Effector memory CD8-positive, alpha-beta T cell (primary cell): Measurements from ENCODE around the gene SPAG4.

Source experiments
- ATAC-seq: fragments of 150-1000 bp; cut with Tn5 transposase; replicated peaks from 2 replicates; pipeline ENCODE4 v1.10.0; 2021; ENCODE audit warnings: mild to moderate bottlenecking, moderate library complexity
- DNase-seq, 3 experiments: peaks; one replicate each; pipeline ENCODE4 v3.0.0; 2021
- H3K27ac Mint-ChIP-seq, 2 donors: one replicate each; pipeline ENCODE4 v1.8.0; 2022; ENCODE audit warnings: mild to moderate bottlenecking in 2 of 2, mixed read lengths in 2 of 2, moderate library complexity in 2 of 2
- H3K27me3 Mint-ChIP-seq, 2 donors: one replicate each; pipeline ENCODE4 v1.8.0; 2022; ENCODE audit warnings: mixed read lengths in 2 of 2
- H3K36me3 Mint-ChIP-seq: one replicate; pipeline ENCODE4 v1.8.0; 2022; ENCODE audit warnings: mild to moderate bottlenecking, moderate library complexity, mixed read lengths; ENCODE audit not compliant: insufficient read depth
- H3K4me1 Mint-ChIP-seq, 2 donors: one replicate each; pipeline ENCODE4 v1.8.0; 2022; ENCODE audit warnings: low read depth in 2 of 2, mixed read lengths in 2 of 2
- H3K4me3 Mint-ChIP-seq, 2 donors: one replicate each; pipeline ENCODE4 v1.8.0; 2022; ENCODE audit warnings: mild to moderate bottlenecking in 2 of 2, mixed read lengths in 2 of 2, moderate library complexity in 2 of 2
- H3K9me3 Mint-ChIP-seq, 2 donors: one replicate each; pipeline ENCODE4 v1.8.0; 2022; ENCODE audit warnings: mixed read lengths in 2 of 2

SPAG4 gene

DNA sequence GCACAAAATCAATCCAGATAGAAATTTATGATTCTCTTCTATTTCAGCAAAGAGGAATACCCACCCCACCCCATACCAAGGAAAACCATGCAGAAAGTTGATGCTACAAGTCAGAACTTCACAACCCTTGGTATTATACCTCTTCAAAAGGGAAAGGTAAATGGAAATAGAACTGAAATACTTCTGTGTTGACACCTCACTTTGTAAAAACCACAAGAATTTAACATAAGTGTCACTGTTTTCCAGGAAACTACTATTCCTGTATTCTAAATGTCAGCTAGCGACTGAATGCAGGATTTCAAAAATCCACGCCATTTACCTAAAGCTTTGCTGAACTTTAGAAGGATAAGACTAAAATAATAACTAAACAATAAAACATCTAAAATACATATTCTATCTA, 45.4 kb downstream of the SPAG4 start:
- Mint-ChIP-seq H3K9me3 (no peaks in the 10 kb centered on the region), H3K4me3 (peak overlapping the region; percentile 97 to 98), H3K36me3 (peaks cover 48% of the 10 kb centered on the region), H3K4me1 (peaks cover 56 to 76% of the 10 kb centered on the region in 2 donors), H3K27me3 (no peaks in the 10 kb centered on the region), H3K27ac (peak overlapping the region; percentile 98 to 99)
- ATAC-seq (no peak), DNase-seq (no peak)

DNA sequence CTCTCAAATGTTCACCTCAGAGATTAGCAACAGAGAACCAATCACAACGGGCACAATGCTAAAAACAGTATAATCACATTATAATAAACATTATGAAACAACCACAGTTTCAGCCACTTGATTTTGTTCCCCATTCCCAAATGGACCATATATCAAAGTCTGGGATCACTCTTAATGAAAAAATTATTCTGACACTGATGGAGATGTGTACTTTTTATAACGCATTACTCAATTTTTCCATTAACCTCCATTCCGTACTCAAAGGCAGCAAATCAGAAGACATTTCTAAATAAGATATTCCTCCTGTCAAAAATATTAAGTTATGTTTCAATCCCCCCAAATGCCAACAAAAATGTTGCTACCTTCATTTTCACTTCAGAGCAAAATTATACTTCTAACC, 46.3 kb downstream of the SPAG4 start:
- Mint-ChIP-seq H3K27me3 (no peaks in the 10 kb centered on the region), H3K9me3 (no peaks in the 10 kb centered on the region), H3K4me1 (peaks cover 53 to 73% of the 10 kb centered on the region in 2 donors), H3K27ac (peak overlapping the region; percentile 98 to 99), H3K36me3 (peaks cover 39% of the 10 kb centered on the region), H3K4me3 (peak overlapping the region; percentile 97 to 98)
- DNase-seq (no peak), ATAC-seq (no peak)

DNA sequence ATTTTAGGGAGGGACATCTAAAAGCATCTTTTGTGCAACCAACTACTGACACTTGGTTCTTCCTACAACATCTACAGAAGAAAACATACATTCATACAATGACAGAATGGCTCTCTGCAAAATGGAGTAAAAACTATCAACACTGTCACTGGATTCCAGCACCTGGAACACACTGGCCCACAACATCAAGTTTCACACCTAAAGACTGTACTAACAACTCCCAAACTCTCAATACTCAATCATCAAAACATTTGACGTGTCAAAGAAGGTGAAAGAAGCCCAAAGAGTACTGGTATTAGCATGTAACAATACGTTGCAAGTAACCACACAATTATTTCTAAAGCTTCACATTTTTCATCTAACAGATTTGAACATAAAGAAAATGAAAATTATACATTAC, 46.9 kb downstream of the SPAG4 start:
- Mint-ChIP-seq H3K27ac (peak overlapping the region; percentile 98 to 99), H3K4me3 (peak overlapping the region; percentile 97 to 98), H3K9me3 (no peaks in the 10 kb centered on the region), H3K36me3 (peaks cover 39% of the 10 kb centered on the region), H3K4me1 (peaks cover 49 to 67% of the 10 kb centered on the region in 2 donors), H3K27me3 (no peaks in the 10 kb centered on the region)
- no peak for DNase-seq
- ATAC-seq = no peak

DNA sequence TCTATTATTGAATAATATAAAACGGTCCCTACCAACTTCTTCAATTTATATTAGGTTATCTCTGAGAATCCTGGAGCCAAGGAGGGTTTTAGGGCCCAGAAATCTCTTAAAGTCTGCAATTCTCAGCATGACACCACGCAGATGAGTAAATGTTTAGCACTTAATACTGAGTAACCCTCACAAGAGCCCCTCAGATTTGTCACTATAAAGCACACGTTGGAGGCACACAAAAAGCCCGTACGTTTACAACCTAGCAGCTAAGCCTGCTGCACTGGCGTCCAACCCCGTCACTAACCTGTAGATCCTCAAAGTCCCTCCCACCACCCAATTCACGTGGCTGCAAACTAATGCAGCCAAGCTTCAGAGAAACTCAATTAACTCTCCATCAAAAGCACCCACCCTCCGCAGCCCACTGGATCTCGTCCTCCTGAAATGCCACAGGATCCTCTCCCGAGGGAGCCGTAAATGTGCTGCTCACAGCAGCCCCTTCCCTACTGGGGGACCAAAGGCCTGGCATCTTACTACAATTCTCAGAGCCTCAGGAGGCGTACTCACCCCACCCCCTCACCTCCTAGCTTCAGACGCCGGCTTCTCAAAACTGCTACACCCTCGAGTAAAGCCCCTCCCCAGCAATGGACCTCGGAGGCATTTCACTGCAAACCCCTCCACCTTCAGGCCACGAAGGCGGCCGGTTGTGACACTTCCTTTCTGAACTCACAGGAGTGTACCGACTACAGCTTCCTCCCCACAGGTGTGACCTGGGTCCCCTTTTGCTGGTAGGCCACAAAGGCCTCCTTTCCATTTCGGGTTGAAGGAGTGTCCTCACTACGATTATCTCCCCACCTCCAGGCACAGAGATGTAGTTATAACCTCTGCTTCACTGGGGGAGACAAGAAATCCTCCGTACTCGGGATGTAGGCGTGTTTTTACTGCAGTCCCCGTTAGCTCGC, 48.2 kb downstream of the SPAG4 start:
- Mint-ChIP-seq H3K9me3 (no peaks in the 10 kb centered on the region), H3K4me3 (peak overlapping the region; percentile 97 to 98), H3K36me3 (peaks cover 42% of the 10 kb centered on the region), H3K27me3 (no peaks in the 10 kb centered on the region), H3K4me1 (peaks cover 48 to 57% of the 10 kb centered on the region in 2 donors), H3K27ac (peak overlapping the region; percentile 98 to 99)
- peak; percentile 69 to 74 (median 70) for DNase-seq
- ATAC-seq = peak; percentile 73

DNA sequence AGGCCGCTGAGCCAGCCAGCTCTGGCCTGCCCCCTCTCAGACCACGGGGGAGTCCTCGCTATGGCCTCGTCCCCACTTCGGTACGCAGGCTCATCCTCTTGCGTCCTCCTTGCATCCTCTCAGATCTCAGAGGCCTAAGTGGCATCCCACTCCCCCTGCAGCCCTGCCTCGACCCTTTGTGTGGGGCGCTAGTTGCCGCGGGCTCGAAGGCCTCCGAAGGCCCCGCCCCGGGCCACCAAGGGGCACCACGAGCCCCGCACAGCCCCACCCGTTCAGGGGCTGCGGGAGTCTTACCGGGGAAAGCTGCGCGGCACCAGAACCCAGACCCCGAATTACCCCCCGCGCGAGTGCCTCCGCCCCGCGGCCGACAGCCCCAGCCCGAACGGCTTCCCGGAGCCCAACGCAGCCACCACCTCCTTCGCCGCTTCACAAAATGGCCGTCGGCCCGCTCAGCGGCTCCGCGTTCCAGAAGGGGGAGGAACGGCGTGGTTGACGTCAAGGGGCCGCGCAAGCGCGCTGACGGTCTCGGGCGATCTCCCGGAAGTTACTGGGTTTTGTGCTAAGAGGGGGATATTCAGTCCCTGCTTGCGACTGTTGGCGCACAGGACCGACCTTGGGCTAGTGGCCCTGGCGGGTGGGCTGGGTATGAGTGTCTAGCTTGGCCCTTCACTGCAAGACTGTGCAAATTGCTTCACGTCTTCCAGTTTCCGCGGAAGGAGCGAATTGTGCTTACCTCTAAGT, 49.0 kb downstream of the SPAG4 start, which contains the start of the genes CPNE1 and RBM12:
CPNE1 (minus strand) TSS at position 435 of the 741 bp plus-strand sequence. CDS start 31,977 bp downstream, outside the sequence.
RBM12 (minus strand) TSS at position 435 of the 741 bp plus-strand sequence. CDS start 9,578 bp downstream, outside the sequence.
- ATAC-seq (peak; percentile 74), DNase-seq (peak; percentile 90 to 93 (median 93))
- Mint-ChIP-seq H3K36me3 (peaks cover 42% of the 10 kb centered on the region), H3K4me3 (peak within 1 kb of the TSS; percentile 97 to 98), H3K4me1 (peaks cover 44 to 48% of the 10 kb centered on the region in 2 donors), H3K27me3 (no peaks in the 10 kb centered on the region), H3K9me3 (no peaks in the 10 kb centered on the region), H3K27ac (peak within 1 kb of the TSS; percentile 98 to 99)

DNA sequence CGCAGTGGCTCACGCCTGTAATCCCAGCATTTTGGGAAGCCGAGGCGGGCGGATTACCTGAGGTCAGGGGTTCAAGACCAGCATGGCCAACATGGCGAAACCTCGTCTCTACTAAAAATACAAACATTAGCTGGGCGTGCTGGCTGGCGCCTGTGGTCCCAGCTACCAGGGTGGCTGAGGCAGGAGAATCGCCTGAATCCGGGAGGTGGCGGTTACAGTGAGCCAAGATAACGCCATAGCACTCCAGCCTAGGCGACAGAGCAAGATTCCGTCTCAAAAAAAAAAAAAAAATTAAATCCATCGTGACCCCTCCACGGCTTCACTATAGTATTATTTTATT, 50.3 kb downstream of the SPAG4 start:
- DNase-seq (no peak), ATAC-seq (no peak)
- H3K27ac Mint-ChIP-seq = peak overlapping the region in 1 of 2 donors; percentile 4
- no peaks in the 10 kb centered on the region for H3K9me3 Mint-ChIP-seq
- H3K36me3 Mint-ChIP-seq = peaks cover 46% of the 10 kb centered on the region
- peaks cover 32 to 37% of the 10 kb centered on the region in 2 donors for H3K4me1 Mint-ChIP-seq
- peak overlapping the region in 1 of 2 donors; percentile 31 for H3K4me3 Mint-ChIP-seq
- H3K27me3 Mint-ChIP-seq = no peaks in the 10 kb centered on the region

DNA sequence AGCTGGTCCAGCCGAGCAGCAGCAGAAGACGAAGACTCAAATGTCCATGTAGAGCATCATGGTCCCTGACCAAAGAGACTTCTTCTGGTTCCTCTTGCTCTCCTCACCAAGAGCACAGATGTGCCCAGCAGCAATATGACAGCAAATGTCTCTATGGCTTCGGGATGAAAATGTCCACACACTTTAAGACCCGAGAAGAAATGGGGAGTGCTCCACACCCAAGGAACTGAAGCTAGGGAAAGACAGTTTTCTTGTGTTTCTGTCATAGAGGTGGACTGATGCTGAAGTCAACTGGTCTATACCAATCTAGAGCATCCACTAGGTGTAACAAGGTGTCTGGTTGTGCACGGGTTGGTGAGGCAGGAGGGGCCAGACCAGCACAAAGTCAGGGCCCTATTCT, 53.6 kb downstream of the SPAG4 start:
- Mint-ChIP-seq H3K27ac (no peak overlapping the region), H3K36me3 (peaks cover 38% of the 10 kb centered on the region), H3K27me3 (no peaks in the 10 kb centered on the region), H3K9me3 (no peaks in the 10 kb centered on the region), H3K4me3 (no peak overlapping the region), H3K4me1 (peaks cover 3 to 5% of the 10 kb centered on the region in 2 donors)
- no peak for ATAC-seq
- DNase-seq = no peak

DNA sequence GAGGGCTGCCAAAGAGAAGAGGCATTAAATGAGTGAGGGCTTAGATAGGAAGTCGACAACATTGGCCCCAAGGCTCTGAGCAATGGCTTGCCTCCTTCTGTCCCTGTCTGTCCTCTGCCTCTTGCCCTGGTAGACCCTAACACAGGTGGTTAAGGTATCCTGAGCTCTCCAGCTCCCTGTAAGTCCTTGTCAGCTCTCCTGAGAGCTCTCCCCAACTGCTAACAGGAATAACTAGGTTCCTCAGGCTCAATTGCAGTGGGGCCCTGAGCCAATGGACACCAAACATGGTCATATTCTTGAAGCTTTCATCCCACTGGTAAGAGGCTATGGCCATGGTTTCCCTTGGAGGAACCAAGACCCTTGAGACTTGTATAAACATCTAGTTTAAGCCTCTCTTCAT, 54.1 kb downstream of the SPAG4 start:
- ATAC-seq (no peak), DNase-seq (no peak)
- Mint-ChIP-seq H3K9me3 (no peaks in the 10 kb centered on the region), H3K27ac (no peak overlapping the region), H3K4me3 (no peak overlapping the region), H3K4me1 (peaks cover 3 to 5% of the 10 kb centered on the region in 2 donors), H3K27me3 (no peaks in the 10 kb centered on the region), H3K36me3 (peaks cover 34% of the 10 kb centered on the region)
